GM18526 (cell line): Measurements from ENCODE around the gene CHRM4.

Experiments used
- POLR2A ChIP-seq: IDR thresholded peaks from 3 replicates; pipeline ENCODE4 v1.6.1; 2011; ENCODE audit not compliant: insufficient read length; ENCODE audit errors: extremely low read depth

CHRM4 gene

DNA sequence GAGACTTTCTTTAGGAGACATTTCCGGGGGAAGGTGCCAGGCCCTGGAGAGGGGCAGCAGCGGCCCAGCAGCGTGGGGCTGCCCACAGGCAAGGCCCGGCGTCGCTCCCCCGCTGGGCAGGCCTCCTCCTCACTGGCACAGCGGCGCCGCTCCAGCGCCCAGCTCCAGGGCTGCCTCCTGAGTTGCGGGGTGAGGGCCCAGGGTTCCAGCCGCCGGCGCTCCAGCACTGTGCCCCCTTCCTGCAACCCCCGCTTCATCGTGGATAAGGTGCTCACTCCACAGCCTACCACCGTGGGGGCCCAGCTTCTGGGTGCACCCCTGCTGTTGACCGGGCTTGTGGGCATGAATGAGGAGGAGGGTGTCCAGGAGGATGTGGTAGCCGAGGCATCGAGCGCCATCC lies 25.3 kb downstream of the CHRM4 start:
- TF ChIP-seq POLR2A, result no peak

DNA sequence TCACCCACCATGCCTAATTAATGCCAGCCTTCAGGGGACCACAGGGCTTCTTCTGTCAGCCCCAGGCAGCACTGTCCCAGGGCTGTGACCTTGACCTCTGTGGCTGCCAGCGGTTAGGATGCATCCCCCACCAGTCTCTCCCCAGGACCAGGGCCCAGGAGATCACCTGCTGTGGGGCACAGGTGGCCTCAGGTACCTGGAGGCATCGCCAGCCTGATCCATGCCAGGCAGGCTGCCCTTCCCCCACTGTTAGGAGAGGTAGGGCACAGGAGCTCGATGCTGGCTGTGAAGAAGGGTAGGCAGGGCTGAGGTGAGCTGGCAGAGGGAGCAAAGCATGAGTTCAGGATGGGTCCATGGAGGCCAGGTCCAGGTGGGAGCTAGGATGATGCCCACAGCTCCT lies 26.8 kb downstream of the CHRM4 start:
- TF ChIP-seq POLR2A, result no peak

DNA sequence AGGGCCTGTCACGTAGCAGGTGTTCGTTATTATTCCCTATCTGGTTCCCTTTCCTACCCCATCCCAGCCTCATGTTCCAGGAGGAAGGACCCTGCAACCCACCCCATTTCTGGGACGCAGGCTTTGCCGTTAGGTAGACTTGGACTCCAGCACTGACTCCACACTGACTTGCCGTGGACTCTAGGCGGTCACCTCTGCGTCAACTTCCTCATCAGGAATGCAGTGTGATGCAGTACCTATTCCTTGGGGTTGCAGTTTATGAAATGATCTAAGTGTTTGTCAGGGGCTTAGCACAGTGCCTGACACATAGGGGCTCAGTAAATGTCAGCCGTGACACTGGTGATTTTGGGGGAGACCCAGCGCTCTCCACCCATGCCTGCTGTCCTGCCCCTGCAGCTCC lies 27.5 kb downstream of the CHRM4 start:
- no peak for TF ChIP-seq POLR2A

DNA sequence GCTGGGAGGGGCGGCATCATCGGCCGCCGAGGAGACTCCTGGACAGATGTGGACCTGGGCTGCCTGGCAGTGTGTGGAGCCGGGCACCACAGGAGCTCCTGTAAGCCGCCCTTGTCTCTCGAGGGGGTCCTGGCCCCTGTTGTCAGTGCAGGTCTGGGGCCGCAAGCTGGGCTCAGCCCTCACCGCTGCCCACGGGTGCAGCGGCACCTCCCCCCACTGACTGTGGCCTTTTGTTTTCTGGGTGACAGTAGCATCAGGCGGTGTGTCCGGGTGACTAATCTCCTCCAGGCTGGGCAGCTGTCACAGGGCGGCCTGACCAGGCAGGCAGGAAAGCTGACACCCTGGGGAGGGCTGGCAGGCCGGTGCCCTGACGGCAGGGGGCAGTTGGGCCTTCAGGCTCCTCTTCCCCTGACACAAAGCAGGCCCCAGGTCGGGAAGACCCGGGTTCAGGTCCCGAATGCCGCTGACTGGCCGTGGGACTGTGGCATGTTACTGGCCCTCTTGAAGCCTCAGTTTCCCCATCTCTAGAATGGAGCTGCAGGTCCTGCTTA lies 28.0 kb downstream of the CHRM4 start:
- TF ChIP-seq POLR2A, result no peak

DNA sequence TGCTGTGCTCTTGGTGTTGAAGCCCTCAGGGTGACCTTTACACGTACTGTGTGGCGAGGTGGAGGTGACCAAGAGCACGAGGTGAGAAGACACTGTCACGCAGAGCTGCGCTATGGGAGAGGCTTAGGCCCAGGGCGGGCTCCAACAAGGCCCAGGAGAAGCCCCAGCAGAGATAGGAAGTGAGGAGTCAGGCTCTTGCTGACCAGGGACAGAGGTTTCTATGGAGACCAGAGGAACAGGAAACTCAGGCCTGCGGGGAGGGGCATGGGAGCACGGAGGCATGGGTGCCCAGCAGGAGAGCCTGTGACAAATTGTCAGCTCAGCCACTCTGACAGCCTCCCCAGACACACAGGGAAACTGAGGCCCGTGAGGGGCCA lies 28.6 kb downstream of the CHRM4 start:
- TF ChIP-seq POLR2A, result no peak

DNA sequence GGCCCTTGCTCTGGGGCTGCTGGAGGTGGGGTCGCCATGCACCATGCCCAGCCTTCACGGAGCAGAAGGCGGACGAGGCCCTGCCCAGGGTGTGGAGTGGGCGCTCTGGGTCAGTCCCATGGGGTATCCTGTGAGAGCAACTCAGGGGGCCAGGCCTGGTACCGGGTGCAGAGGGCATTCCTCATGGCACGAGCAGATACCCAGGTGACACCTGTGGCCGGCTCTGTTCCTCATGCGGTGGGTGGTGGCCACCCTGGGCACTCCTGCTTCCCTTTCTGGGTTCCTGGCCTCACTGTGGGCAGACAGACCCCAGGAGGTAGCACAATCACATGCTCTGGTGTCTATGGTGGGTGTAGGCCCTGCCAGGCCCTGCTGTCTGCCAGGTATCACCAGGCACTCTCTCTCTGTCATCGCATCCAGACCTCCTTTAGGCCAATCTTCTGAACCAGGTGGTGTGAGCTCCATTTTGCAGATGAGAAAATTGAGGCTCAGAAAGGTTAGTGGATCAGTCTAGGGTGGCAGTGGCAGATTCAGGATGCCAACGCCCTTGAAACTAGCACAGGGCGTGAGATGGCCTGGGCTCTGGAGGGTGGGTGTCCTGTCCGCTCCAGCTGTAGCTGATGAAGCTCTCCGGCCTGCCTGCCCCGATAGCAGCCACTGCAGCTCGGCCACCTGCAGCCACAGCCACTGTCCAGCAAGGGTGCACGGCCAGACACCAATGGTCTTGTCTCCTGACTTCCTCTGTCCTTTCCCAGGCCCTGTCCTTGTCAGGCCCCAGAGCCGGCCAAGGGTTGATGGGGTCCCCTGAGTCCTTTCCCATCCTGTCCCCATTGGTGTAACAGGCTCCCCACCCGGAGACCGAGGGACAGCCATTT lies 29.2 kb downstream of the CHRM4 start:
- no peak for TF ChIP-seq POLR2A

DNA sequence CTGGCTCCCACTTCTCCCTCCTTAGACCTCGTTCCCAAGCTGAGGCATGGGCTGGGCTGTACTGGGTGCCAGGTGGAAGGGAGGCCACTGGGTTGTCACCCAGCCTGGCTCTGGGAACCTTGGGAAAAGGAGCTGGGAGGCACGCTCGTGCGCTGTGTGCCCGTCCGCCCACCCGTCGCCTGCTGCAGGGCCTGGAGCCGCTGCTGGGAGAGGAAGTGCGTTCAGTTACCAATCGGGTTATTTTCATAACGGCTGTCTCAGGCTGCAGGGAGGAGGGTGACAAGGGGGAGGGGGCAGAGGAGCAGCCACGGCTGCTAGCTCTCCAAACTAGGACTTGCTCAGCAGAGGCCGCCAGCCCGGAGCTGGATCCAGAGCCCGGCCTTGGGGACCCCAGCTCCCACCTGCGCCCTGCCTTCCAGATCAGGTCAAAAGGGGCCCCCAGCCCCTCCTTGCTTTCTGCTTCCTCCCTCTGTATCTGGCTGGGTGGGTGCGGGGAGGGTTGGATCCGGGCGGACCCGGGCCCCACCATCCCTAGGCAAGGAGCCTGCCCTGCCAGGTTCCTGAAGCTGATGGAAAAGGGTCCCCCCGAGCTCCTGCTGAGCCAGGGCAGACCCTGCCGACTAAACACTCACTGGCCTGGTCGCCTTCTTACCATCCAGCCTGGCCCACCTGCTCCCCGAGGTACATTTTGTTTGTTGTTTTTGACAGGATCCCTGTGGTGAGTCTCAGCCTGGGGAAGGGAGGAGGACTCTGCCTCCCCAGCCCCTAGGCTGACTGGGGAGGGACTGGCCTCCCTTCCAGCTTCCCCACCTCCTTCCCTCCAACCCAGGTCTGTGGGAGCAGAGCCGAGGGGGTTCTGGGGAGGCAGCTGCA lies 30.1 kb downstream of the CHRM4 start:
- peak; percentile 56 for TF ChIP-seq POLR2A

DNA sequence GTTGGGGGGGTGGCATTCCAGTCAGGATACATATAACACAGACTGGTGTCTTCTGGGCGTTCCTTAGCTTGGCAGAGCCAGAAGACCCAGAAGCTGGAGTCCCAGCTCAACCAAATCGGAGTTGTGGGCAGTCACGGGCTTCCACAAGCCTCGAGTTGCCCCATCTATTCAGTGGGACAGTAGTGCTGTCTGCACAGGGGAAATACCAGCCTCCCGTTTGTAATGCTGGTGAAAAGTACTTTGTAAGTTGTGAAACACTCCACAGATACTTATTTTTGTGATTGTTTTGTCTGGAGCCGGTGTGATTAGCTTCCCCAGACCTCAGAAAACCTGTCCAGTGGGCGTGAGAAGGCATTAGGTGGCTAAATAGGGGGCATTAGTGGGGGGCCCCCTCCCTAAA lies 30.7 kb downstream of the CHRM4 start:
- TF ChIP-seq POLR2A, result no peak

DNA sequence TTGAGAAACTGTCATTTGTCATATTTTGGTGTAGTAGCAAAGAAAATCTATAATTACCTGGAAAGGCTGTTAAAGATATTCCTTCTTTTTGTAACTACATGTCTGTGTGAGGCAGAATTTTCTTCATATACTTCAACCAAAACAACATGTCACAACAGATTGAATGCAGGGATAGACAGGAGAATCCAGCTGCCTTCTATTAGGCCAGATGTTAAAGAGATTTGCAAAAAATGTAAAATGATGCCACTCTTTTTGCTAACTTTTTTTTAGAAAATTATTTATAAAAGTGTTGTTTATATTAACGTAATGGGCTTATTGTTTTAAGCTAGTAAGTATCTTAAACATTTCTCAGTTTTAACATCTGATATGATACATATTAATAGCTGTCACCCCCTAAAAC lies 31.6 kb downstream of the CHRM4 start:
- TF ChIP-seq POLR2A, result no peak

DNA sequence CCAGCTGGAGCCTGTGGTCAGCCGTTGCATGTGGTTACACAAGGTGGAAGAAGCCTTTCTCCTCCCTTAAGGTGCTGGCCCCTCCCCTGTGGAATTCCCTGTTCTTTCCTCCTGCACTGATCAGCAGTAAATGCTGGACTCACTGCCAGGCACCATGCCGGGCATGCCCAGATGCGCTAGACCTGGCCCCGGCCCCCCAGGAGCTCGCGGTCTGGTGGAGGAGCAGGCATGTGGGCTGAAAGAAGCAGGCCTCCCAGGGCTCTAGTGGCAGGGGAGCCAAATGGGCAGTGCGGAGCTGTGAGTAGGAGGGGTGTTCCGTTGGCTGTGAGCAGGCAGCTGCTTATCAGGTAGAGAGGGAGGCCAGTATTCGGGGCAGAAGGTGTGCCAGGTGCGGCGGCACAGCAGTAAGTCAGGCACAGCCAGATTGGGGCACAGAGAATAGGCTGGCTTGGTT lies 34.1 kb downstream of the CHRM4 start:
- no peak for TF ChIP-seq POLR2A

DNA sequence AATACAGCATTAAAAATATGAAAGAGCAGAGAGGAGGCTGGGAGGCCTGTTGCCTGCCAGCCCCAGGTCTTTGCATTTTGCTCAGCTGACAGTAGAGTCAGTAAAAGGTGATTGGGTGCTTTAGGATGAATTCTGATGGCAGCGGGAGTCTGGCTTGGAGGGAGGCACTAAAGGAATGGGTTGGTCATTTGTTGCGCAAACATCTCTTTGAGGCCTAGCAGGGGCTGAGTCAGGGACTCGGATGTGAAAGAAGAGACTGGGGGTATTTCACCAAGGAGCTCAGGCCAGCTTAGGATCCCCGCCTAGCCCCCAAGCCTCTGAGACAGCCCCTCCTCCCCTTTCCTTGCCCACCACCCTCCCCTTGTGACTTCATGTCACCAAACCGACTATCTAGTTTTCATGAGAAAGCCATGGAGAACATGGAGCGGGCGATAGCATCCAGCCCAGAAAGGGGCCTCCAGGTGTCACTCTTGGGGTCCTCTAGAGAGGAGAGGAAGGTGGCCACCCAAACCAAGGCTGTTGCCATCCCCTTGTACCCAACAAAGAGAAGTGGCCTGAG lies 34.6 kb downstream of the CHRM4 start:
- TF ChIP-seq POLR2A, result no peak

DNA sequence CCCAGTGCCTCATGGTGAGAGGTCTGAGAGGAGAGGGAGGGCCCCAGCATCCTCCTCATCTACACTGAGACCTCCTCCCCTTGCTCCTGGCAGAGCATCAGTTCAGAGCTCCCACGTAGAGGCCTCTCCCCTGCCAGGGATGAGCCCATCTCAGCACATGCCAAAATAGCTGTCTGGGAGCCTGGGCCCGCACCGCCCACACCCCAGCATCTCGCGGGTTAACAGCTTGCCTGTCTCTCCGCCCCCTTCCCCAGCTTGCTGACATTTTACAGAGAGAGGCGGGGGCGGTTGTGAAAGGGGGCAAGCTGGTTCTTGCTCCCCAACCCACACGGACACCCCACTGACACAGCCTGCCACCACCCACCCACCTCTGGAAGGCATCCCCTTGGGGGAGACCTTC lies 37.9 kb downstream of the CHRM4 start:
- TF ChIP-seq POLR2A, result no peak

DNA sequence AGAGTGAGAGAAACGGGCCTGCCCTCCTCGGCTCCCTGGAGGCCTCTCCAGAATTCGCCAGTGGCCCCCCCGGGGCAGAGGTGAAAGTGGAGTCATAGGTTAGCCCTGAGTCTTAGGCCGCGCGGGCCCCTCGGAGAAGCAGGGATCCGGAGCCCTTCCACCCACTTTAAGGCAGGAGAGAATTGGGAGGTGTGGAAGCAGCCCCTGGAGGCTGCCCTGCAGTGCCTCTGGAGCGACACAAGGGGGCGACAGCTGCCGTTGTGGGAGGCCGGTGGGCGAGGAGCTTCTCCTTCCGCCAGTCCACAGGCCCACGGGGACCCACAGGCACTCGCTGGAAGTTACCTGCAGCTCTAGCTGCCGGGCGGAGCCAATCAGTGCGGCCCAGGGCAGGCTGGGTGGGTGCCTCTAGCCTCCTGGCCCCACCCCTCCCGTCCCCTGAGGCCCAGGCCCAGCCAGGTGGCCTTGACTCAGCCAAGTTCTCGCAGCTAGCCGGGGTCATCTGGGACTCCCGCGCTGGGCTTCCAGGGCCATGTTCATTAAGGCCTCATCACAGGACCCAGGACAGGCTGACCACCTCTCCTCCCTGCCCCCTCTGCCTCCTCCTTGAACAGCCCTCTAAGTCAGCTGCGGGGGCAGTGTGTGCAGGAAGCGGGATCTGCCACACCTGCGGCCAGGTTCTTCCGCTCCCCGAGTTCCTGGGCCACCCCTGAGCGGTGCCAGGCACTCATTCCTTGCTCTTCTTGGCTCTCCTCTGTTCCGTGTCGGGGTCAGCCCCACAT lies 39.3 kb downstream of the CHRM4 start:
- no peak for TF ChIP-seq POLR2A

DNA sequence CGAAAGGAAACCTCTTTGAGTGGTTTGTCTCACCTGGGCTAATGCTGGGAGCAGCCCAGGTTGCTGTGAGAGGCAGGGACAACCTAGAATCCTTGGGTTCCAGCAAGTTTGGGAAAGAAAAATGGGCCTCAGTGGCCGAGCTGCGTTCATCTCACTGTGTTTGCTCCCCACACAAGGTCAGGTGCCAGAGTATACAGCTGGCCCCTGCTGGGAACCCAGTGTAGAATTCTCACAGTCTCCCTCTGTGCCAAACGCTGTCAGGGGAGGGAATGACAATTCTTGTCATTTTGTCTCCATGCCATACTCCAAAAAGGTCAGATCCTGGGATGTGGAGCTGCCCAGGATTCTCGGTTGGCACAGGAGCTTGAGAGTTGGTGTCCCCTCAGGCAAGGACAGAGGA lies 40.0 kb downstream of the CHRM4 start:
- TF ChIP-seq POLR2A, result no peak

DNA sequence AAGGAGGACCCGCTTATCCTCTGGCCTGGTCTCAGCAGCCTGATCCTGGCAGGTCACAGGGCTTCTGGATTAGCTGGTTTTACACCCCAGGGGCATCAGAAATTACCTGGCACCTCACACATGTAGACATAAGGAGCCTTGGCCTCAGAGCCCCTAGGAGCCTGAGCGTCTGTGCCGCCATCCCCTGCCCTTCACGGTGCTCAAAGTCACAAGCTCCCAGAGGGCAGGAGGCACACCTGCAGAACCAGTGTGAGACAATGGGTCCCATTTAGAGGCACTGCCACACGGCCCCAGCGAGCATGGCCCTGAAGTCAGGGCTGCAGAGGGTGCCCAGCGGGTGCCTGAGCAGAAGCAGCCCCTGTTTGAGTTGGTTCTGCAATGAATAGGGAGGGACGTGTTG lies 40.4 kb downstream of the CHRM4 start:
- no peak for TF ChIP-seq POLR2A
